B cell (primary cell): ENCODE measurements around the gene ITFG2.
A peak's percentile ranks its signal among the peaks of the same experiment; 100 is the strongest.

Source experiments
- CTCF ChIP-seq: fragments of 200-600 bp; IDR thresholded peaks from one replicate; pipeline ENCODE4 v1.8.0; 2022; ENCODE audit warnings: antibody characterized with exemption, mild to moderate bottlenecking
- EZH2 ChIP-seq: IDR thresholded peaks from 2 replicates; pipeline ENCODE4 v1.6.1; 2012; ENCODE audit warnings: borderline replicate concordance, low read depth, mild to moderate bottlenecking, moderate library complexity, low read length; ENCODE audit not compliant: insufficient read depth, poor library complexity, severe bottlenecking

GRCh38 chr12:2853626-2854025, 41.2 kb downstream of the ITFG2 start:
- TF ChIP-seq EZH2 (no peak), CTCF (peak; percentile 56)
